ENCODE measurements around the gene FAM90A1.
"Not testable (repeated sequence)": the region's sequence is repeated elsewhere in the genome, so short reads cannot be mapped to it uniquely, and the experiment has no call there.

FAM90A1 gene

GRCh38 chr12:8226992-8227731, at the start of gene FAM90A1:
Gene FAM90A1 (minus strand): TSS chr12:8227618. CDS start chr12:8224832, 2,786 bp downstream.
- H3K4me1 ChIP-seq (ENCODE audit: insufficient read depth, low read length); H3K79me2 ChIP-seq (ENCODE audit: insufficient read depth, low read length); H3K4me3 ChIP-seq (ENCODE audit: low read depth in 1 of 2, low read length in 2 of 2); H3K27me3 ChIP-seq (ENCODE audit: insufficient read depth, low read length, poor library complexity); H3K9ac ChIP-seq (ENCODE audit: low read depth, low read length); ATAC-seq (ENCODE audit: insufficient read depth, low read depth); H2AFZ ChIP-seq (ENCODE audit: low read depth, low read length); H3K36me3 ChIP-seq (ENCODE audit: insufficient read depth, low read length); H3K4me2 ChIP-seq (ENCODE audit: insufficient read depth, low read length); H3K9me3 ChIP-seq (ENCODE audit: insufficient read depth, low read length, severe bottlenecking); H4K20me1 ChIP-seq (ENCODE audit: insufficient read depth, low read length); DNase-seq; H3K27ac ChIP-seq (ENCODE audit: low read length): not testable (repeated sequence)

GRCh38 chr12:8276397-8276796, 49.0 kb upstream of the FAM90A1 start:
- DNase-seq; H3K9ac ChIP-seq (ENCODE audit: low read depth, low read length); H3K27me3 ChIP-seq (ENCODE audit: insufficient read depth, low read length, poor library complexity); H3K9me3 ChIP-seq (ENCODE audit: insufficient read depth, low read length, severe bottlenecking); H2AFZ ChIP-seq (ENCODE audit: low read depth, low read length); H3K79me2 ChIP-seq (ENCODE audit: insufficient read depth, low read length); H3K4me3 ChIP-seq (ENCODE audit: low read depth in 1 of 2, low read length in 2 of 2); H3K27ac ChIP-seq (ENCODE audit: low read length); H4K20me1 ChIP-seq (ENCODE audit: insufficient read depth, low read length); H3K4me1 ChIP-seq (ENCODE audit: insufficient read depth, low read length); H3K4me2 ChIP-seq (ENCODE audit: insufficient read depth, low read length); H3K36me3 ChIP-seq (ENCODE audit: insufficient read depth, low read length); ATAC-seq (ENCODE audit: insufficient read depth, low read depth): not testable (repeated sequence)

- H3K4me1 ChIP-seq (ENCODE audit: insufficient read depth, low read length); H3K79me2 ChIP-seq (ENCODE audit: insufficient read depth, low read length); H3K4me3 ChIP-seq (ENCODE audit: low read depth in 1 of 2, low read length in 2 of 2); H4K20me1 ChIP-seq (ENCODE audit: insufficient read depth, low read length); H3K9me3 ChIP-seq (ENCODE audit: insufficient read depth, low read length, severe bottlenecking); H3K4me2 ChIP-seq (ENCODE audit: insufficient read depth, low read length); H3K36me3 ChIP-seq (ENCODE audit: insufficient read depth, low read length); DNase-seq; H3K27me3 ChIP-seq (ENCODE audit: insufficient read depth, low read length, poor library complexity); H3K9ac ChIP-seq (ENCODE audit: low read depth, low read length); H3K27ac ChIP-seq (ENCODE audit: low read length); H2AFZ ChIP-seq (ENCODE audit: low read depth, low read length); ATAC-seq (ENCODE audit: insufficient read depth, low read depth): not testable (repeated sequence)
Measured at GRCh38 chr12:8266706-8267105, 39.3 kb upstream of the FAM90A1 start.

- not testable (repeated sequence) for H3K9ac ChIP-seq (ENCODE audit: low read depth, low read length); H3K4me3 ChIP-seq (ENCODE audit: low read depth in 1 of 2, low read length in 2 of 2); ATAC-seq (ENCODE audit: insufficient read depth, low read depth); H3K4me1 ChIP-seq (ENCODE audit: insufficient read depth, low read length); H3K4me2 ChIP-seq (ENCODE audit: insufficient read depth, low read length); H3K27ac ChIP-seq (ENCODE audit: low read length); H3K79me2 ChIP-seq (ENCODE audit: insufficient read depth, low read length); H3K9me3 ChIP-seq (ENCODE audit: insufficient read depth, low read length, severe bottlenecking); H3K27me3 ChIP-seq (ENCODE audit: insufficient read depth, low read length, poor library complexity); DNase-seq; H3K36me3 ChIP-seq (ENCODE audit: insufficient read depth, low read length); H4K20me1 ChIP-seq (ENCODE audit: insufficient read depth, low read length); H2AFZ ChIP-seq (ENCODE audit: low read depth, low read length)
Measured at GRCh38 chr12:8264236-8264635, 36.8 kb upstream of the FAM90A1 start.

- not testable (repeated sequence) for H3K79me2 ChIP-seq (ENCODE audit: insufficient read depth, low read length); H2AFZ ChIP-seq (ENCODE audit: low read depth, low read length); H3K27me3 ChIP-seq (ENCODE audit: insufficient read depth, low read length, poor library complexity); H3K4me2 ChIP-seq (ENCODE audit: insufficient read depth, low read length); H3K9me3 ChIP-seq (ENCODE audit: insufficient read depth, low read length, severe bottlenecking); DNase-seq; H3K36me3 ChIP-seq (ENCODE audit: insufficient read depth, low read length); H3K4me1 ChIP-seq (ENCODE audit: insufficient read depth, low read length); H3K4me3 ChIP-seq (ENCODE audit: low read depth in 1 of 2, low read length in 2 of 2); H3K9ac ChIP-seq (ENCODE audit: low read depth, low read length); H4K20me1 ChIP-seq (ENCODE audit: insufficient read depth, low read length); H3K27ac ChIP-seq (ENCODE audit: low read length); ATAC-seq (ENCODE audit: insufficient read depth, low read depth)
Measured at GRCh38 chr12:8261111-8261554, 33.7 kb upstream of the FAM90A1 start.

- not testable (repeated sequence) for H3K36me3 ChIP-seq (ENCODE audit: insufficient read depth, low read length); H3K4me2 ChIP-seq (ENCODE audit: insufficient read depth, low read length); H2AFZ ChIP-seq (ENCODE audit: low read depth, low read length); H3K27me3 ChIP-seq (ENCODE audit: insufficient read depth, low read length, poor library complexity); H3K9ac ChIP-seq (ENCODE audit: low read depth, low read length); ATAC-seq (ENCODE audit: insufficient read depth, low read depth); H3K9me3 ChIP-seq (ENCODE audit: insufficient read depth, low read length, severe bottlenecking); H3K79me2 ChIP-seq (ENCODE audit: insufficient read depth, low read length); H3K4me1 ChIP-seq (ENCODE audit: insufficient read depth, low read length); H3K27ac ChIP-seq (ENCODE audit: low read length); H3K4me3 ChIP-seq (ENCODE audit: low read depth in 1 of 2, low read length in 2 of 2); H4K20me1 ChIP-seq (ENCODE audit: insufficient read depth, low read length)
- DNase-seq: peak; percentile 41
Measured at GRCh38 chr12:8256356-8256755, 28.9 kb upstream of the FAM90A1 start.

GRCh38 chr12:8254705-8255104, 27.3 kb upstream of the FAM90A1 start:
- not testable (repeated sequence) for H3K27me3 ChIP-seq (ENCODE audit: insufficient read depth, low read length, poor library complexity); H4K20me1 ChIP-seq (ENCODE audit: insufficient read depth, low read length); H3K4me2 ChIP-seq (ENCODE audit: insufficient read depth, low read length); DNase-seq; H3K36me3 ChIP-seq (ENCODE audit: insufficient read depth, low read length); H3K9me3 ChIP-seq (ENCODE audit: insufficient read depth, low read length, severe bottlenecking); H3K9ac ChIP-seq (ENCODE audit: low read depth, low read length); H3K79me2 ChIP-seq (ENCODE audit: insufficient read depth, low read length); H3K4me3 ChIP-seq (ENCODE audit: low read depth in 1 of 2, low read length in 2 of 2); H2AFZ ChIP-seq (ENCODE audit: low read depth, low read length); H3K4me1 ChIP-seq (ENCODE audit: insufficient read depth, low read length); H3K27ac ChIP-seq (ENCODE audit: low read length); ATAC-seq (ENCODE audit: insufficient read depth, low read depth)

- ATAC-seq (ENCODE audit: insufficient read depth, low read depth); H3K79me2 ChIP-seq (ENCODE audit: insufficient read depth, low read length); H3K36me3 ChIP-seq (ENCODE audit: insufficient read depth, low read length); H4K20me1 ChIP-seq (ENCODE audit: insufficient read depth, low read length); H3K27ac ChIP-seq (ENCODE audit: low read length); H3K9me3 ChIP-seq (ENCODE audit: insufficient read depth, low read length, severe bottlenecking); H2AFZ ChIP-seq (ENCODE audit: low read depth, low read length); H3K4me2 ChIP-seq (ENCODE audit: insufficient read depth, low read length); H3K4me1 ChIP-seq (ENCODE audit: insufficient read depth, low read length); DNase-seq; H3K27me3 ChIP-seq (ENCODE audit: insufficient read depth, low read length, poor library complexity); H3K4me3 ChIP-seq (ENCODE audit: low read depth in 1 of 2, low read length in 2 of 2); H3K9ac ChIP-seq (ENCODE audit: low read depth, low read length): not testable (repeated sequence)
Measured at GRCh38 chr12:8252056-8252818, 24.8 kb upstream of the FAM90A1 start.

Data from DND-41 (cell line).